ENCODE results near the gene CHSY1.
A peak's percentile ranks its signal among the peaks of the same experiment; 100 is the strongest.

DNA sequence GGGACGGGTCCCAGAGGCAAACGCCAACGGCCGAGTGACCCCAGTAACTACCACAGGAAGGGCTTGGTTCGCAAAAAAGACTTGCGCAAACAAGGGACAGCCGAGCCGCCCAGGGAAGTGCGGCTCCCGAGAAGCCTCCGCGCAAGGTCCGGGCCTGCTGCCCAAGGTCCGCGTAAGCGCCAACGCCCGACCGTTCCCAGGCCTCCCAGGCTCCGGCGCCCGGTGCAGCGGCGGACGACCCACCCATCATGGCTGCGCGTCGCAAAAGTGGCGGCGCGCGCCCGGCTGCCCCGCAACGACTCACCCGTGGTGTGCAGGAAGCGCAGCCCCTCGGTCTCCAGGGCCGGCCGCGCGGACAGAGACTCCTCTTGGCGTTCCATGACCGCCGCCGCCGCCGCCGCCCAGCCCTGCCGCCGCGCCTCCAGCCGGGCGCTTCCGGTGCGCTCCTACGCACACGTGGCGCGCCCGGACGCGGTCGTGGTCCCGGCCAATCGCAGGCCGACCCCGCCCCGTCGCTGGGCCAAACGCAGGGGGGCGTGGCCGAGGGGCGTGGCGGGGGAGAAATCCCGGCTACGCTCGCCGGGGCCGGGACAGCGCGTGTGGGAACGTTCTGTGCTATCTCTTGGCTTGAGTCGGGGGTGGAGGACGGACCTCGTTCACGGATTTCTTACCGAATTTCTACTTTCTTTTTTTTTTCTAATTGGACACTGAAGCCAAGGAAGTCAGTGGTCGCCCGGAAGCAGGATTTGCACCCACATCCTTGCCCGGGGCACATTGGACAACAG lies 25.4 kb upstream of the CHSY1 start, which contains the start of gene SELENOS:
- peak; percentile 97 for TF ChIP-seq POLR2A (IDR thresholded peaks at IDR 0.05)
- TF ChIP-seq, protein P1, sequence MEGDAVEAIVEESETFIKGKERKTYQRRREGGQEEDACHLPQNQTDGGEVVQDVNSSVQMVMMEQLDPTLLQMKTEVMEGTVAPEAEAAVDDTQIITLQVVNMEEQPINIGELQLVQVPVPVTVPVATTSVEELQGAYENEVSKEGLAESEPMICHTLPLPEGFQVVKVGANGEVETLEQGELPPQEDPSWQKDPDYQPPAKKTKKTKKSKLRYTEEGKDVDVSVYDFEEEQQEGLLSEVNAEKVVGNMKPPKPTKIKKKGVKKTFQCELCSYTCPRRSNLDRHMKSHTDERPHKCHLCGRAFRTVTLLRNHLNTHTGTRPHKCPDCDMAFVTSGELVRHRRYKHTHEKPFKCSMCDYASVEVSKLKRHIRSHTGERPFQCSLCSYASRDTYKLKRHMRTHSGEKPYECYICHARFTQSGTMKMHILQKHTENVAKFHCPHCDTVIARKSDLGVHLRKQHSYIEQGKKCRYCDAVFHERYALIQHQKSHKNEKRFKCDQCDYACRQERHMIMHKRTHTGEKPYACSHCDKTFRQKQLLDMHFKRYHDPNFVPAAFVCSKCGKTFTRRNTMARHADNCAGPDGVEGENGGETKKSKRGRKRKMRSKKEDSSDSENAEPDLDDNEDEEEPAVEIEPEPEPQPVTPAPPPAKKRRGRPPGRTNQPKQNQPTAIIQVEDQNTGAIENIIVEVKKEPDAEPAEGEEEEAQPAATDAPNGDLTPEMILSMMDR (IDR thresholded peaks at IDR 0.05) = no peak

Data from right lobe of liver (tissue), 4 donors.